ENCODE measurements around the gene TBCK. TPM values are rescaled to one million over a fixed set of nuclear protein-coding genes. Genes with fewer than 3 reads are reported as not detected.
"Not testable (repeated sequence)": the region's sequence is repeated elsewhere in the genome, so short reads cannot be mapped to it uniquely, and the experiment has no call there.

TBCK gene
- total RNA-seq, 2 experiments from 2014 or later: 23.5 to 29.0 TPM

DNA sequence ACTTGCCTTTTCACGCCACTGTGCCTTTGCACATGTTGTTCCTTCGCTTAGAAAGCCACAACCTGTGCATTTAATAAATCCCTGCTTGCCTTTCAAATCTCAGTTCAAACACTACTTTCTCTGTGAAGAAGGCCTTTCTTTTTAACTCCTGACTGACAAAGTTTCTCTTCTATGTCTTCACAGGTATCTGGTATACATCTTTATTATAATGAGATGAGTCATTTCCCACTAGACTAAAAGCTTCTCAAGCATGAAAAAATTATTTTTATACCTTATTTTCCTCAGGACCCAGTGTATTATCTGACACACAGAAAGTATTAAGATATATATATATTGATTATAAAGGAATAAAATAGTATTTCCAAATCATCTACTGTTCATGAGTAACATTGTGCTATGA, 189.9 kb downstream of the TBCK start:
- ChIA-PET POLR2A (no interaction called here), CTCF (no interaction called here)
- Mint-ChIP-seq H3K9me3 (peaks cover 7% of the 10 kb centered on the region), H3K4me1 (ENCODE audit: low read depth) (no peaks in the 10 kb centered on the region), H3K27ac (no peak overlapping the region), H3K4me3 (no peak overlapping the region), H3K27me3 (no peaks in the 10 kb centered on the region), H3K36me3 (ENCODE audit: low read depth) (peaks cover 53% of the 10 kb centered on the region)
- H3K27ac ChIP-seq (ENCODE audit: low read depth in 1 of 2, low read length in 2 of 2): no peak overlapping the region
- no peak for TF ChIP-seq CTCF (IDR thresholded peaks at IDR 0.05)
- H3K4me1 ChIP-seq (ENCODE audit: insufficient read depth, low read length): no peaks in the 10 kb centered on the region
- no peak overlapping the region for H3K4me3 ChIP-seq (ENCODE audit: low read length)
- no peaks in the 10 kb centered on the region for H3K27me3 ChIP-seq (ENCODE audit: control insufficient read depth in 1 of 2, insufficient read depth in 2 of 2, low read length in 2 of 2)
- no peak for ATAC-seq (ENCODE audit: poor library complexity)
- DNase-seq: no peak
- no peaks in the 10 kb centered on the region for H3K36me3 ChIP-seq (ENCODE audit: insufficient read depth, low read length)
- intact Hi-C loops (cut with DNase I, micrococcal nuclease): no loop called here
- peaks cover 0 to under 1% of the 10 kb centered on the region in 2 experiments for H3K9me3 ChIP-seq (ENCODE audit: control insufficient read depth in 1 of 2, insufficient read depth in 1 of 2, low read length in 2 of 2)

GRCh38 chr4:106119949-106120555, 196.0 kb downstream of the TBCK start:
- H3K4me3 Mint-ChIP-seq; H3K9me3 Mint-ChIP-seq; H3K27ac Mint-ChIP-seq; ATAC-seq (ENCODE audit: poor library complexity); H3K4me1 ChIP-seq (ENCODE audit: insufficient read depth, low read length); H3K27me3 Mint-ChIP-seq; H3K27me3 ChIP-seq (ENCODE audit: control insufficient read depth in 1 of 2, insufficient read depth in 2 of 2, low read length in 2 of 2); intact Hi-C loops (cut with DNase I, micrococcal nuclease); H3K9me3 ChIP-seq (ENCODE audit: control insufficient read depth in 1 of 2, insufficient read depth in 1 of 2, low read length in 2 of 2); CTCF ChIA-PET; DNase-seq; POLR2A ChIA-PET; H3K4me3 ChIP-seq (ENCODE audit: low read length); H3K27ac ChIP-seq (ENCODE audit: low read depth in 1 of 2, low read length in 2 of 2); H3K4me1 Mint-ChIP-seq (ENCODE audit: low read depth): not testable (repeated sequence)
- H3K36me3 Mint-ChIP-seq (ENCODE audit: low read depth): peaks cover 56% of the 10 kb centered on the region
- peaks cover 14% of the 10 kb centered on the region for H3K36me3 ChIP-seq (ENCODE audit: insufficient read depth, low read length)

GRCh38 chr4:106116025-106116424, 200.0 kb downstream of the TBCK start:
- Mint-ChIP-seq H3K27me3 (no peaks in the 10 kb centered on the region), H3K27ac (no peak overlapping the region), H3K4me1 (ENCODE audit: low read depth) (no peaks in the 10 kb centered on the region), H3K9me3 (peaks cover 17% of the 10 kb centered on the region), H3K36me3 (ENCODE audit: low read depth) (peaks cover 82% of the 10 kb centered on the region), H3K4me3 (no peak overlapping the region)
- no peak for DNase-seq
- ChIA-PET CTCF (no interaction called here), POLR2A (no interaction called here)
- Histone ChIP-seq H3K4me3 (ENCODE audit: low read length) (no peak overlapping the region), H3K4me1 (ENCODE audit: insufficient read depth, low read length) (no peaks in the 10 kb centered on the region), H3K27me3 (ENCODE audit: control insufficient read depth in 1 of 2, insufficient read depth in 2 of 2, low read length in 2 of 2) (no peaks in the 10 kb centered on the region), H3K9me3 (ENCODE audit: control insufficient read depth in 1 of 2, insufficient read depth in 1 of 2, low read length in 2 of 2) (peaks cover 10 to 23% of the 10 kb centered on the region in 2 experiments), H3K36me3 (ENCODE audit: insufficient read depth, low read length) (peaks cover 35% of the 10 kb centered on the region), H3K27ac (ENCODE audit: low read depth in 1 of 2, low read length in 2 of 2) (no peak overlapping the region)
- intact Hi-C loops (cut with DNase I, micrococcal nuclease): no loop called here
- no peak for TF ChIP-seq CTCF (IDR thresholded peaks at IDR 0.05)
- ATAC-seq (ENCODE audit: poor library complexity): no peak

DNA sequence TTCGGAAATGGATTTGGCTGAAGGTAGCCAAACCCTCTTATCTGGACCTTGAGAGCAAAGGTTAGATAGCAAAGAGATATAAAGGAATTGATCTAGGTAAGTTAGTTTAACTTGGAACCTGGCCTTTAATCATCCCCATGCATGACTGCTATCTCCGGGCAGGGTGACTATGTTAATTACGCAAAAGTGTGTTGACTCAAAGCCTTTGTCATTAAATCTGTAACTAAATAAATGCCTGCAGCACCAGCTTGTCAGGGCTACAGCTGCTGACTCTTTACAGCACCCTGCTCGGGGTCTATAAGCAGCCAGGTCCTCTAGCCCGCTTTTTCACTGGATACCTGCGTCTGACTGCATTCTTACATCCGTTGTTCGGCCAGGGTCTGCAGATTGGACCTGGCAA, 201.7 kb downstream of the TBCK start:
- H3K27ac ChIP-seq (ENCODE audit: low read depth in 1 of 2, low read length in 2 of 2): no peak overlapping the region
- DNase-seq: no peak
- ChIA-PET CTCF (no interaction called here), POLR2A (no interaction called here)
- intact Hi-C loops (cut with DNase I, micrococcal nuclease): no loop called here
- Mint-ChIP-seq H3K36me3 (ENCODE audit: low read depth) (peaks cover 92% of the 10 kb centered on the region), H3K27ac (no peak overlapping the region), H3K4me3 (no peak overlapping the region), H3K27me3 (no peaks in the 10 kb centered on the region), H3K4me1 (ENCODE audit: low read depth) (no peaks in the 10 kb centered on the region), H3K9me3 (peaks cover 19% of the 10 kb centered on the region)
- H3K4me1 ChIP-seq (ENCODE audit: insufficient read depth, low read length): no peaks in the 10 kb centered on the region
- ATAC-seq (ENCODE audit: poor library complexity): no peak
- H3K36me3 ChIP-seq (ENCODE audit: insufficient read depth, low read length): peaks cover 41% of the 10 kb centered on the region
- no peaks in the 10 kb centered on the region for H3K27me3 ChIP-seq (ENCODE audit: control insufficient read depth in 1 of 2, insufficient read depth in 2 of 2, low read length in 2 of 2)
- no peak overlapping the region for H3K4me3 ChIP-seq (ENCODE audit: low read length)
- peaks cover 8 to 40% of the 10 kb centered on the region in 2 experiments for H3K9me3 ChIP-seq (ENCODE audit: control insufficient read depth in 1 of 2, insufficient read depth in 1 of 2, low read length in 2 of 2)
- no peak for TF ChIP-seq CTCF (IDR thresholded peaks at IDR 0.05)

DNA sequence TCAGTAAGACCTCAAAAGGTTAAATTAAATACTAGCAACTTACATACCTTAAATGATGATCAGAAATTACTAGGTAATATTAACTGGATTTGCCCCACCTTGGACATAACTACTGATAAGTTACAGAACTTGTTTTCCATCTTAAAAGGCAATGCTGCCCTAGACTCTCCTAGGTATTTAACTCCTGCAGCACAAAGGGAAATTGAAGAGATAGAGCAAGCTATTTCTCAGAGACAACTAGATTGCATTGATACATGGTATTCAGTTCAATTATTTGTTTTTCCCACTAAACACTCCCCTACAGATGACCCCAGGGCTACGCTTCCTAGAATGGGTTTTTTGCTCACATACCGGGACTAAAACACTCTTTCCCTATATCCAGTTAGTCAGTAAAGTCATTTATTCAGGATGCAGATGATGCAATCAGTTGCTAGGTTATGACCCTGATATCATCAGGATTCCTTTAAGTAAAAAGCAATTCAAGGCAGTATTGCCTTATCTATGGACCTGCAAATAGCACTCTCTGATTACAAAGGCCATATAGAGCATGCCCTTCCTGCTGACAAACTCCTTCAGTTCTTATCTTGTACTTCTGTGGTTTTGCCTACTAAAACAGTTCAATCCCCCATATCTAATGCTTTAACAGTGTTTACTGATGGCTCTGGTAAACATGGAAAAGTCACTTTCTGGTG, 204.1 kb downstream of the TBCK start:
- ATAC-seq (ENCODE audit: poor library complexity); H3K27ac Mint-ChIP-seq; intact Hi-C loops (cut with DNase I, micrococcal nuclease); H3K4me1 ChIP-seq (ENCODE audit: insufficient read depth, low read length); H3K4me1 Mint-ChIP-seq (ENCODE audit: low read depth); H3K27me3 Mint-ChIP-seq; H3K27me3 ChIP-seq (ENCODE audit: control insufficient read depth in 1 of 2, insufficient read depth in 2 of 2, low read length in 2 of 2); H3K27ac ChIP-seq (ENCODE audit: low read depth in 1 of 2, low read length in 2 of 2); H3K4me3 ChIP-seq (ENCODE audit: low read length); DNase-seq; H3K4me3 Mint-ChIP-seq; POLR2A ChIA-PET; CTCF ChIA-PET: not testable (repeated sequence)
- peaks cover 100% of the 10 kb centered on the region for H3K36me3 Mint-ChIP-seq (ENCODE audit: low read depth)
- Histone ChIP-seq H3K36me3 (ENCODE audit: insufficient read depth, low read length) (peaks cover 41% of the 10 kb centered on the region), H3K9me3 (ENCODE audit: control insufficient read depth in 1 of 2, insufficient read depth in 1 of 2, low read length in 2 of 2) (peaks cover 8 to 41% of the 10 kb centered on the region in 2 experiments)
- peaks cover 31% of the 10 kb centered on the region for H3K9me3 Mint-ChIP-seq

Measured in CD4-positive, alpha-beta T cell (primary cell).